Esophagus muscularis mucosa (tissue), 4 donors: ENCODE results near the gene SNAP23.

ENCODE experiments used
- EP300 ChIP-seq: sonication (generic); formaldehyde crosslinking; IDR thresholded peaks from one replicate; pipeline ENCODE4 v1.6.1; 2017; ENCODE audit warnings: antibody characterized with exemption
- POLR2A ChIP-seq: fragments of 450-650 bp; IDR thresholded peaks from one replicate; pipeline ENCODE4 v1.6.1; 2017; ENCODE audit warnings: antibody characterized with exemption, moderate library complexity, mild to moderate bottlenecking, low read depth
- POLR2AphosphoS5 ChIP-seq, 2 donors: sonication (generic); formaldehyde crosslinking; IDR thresholded peaks; one replicate each; pipeline ENCODE4 v1.6.1; 2017; ENCODE audit warnings: antibody characterized with exemption in 2 of 2
- TF ChIP-seq, protein P1 (sequence below), 3 experiments: fragments of 200-600 bp in 2 of 3; fragments of 450-650 bp in 1 of 3; sonication (generic) in 2 of 3; IDR thresholded peaks; one replicate each; pipeline ENCODE4 v1.5.1; 2017 to 2019; ENCODE audit warnings: antibody characterized with exemption in 3 of 3, mild to moderate bottlenecking in 2 of 3, moderate library complexity in 1 of 3

DNA sequence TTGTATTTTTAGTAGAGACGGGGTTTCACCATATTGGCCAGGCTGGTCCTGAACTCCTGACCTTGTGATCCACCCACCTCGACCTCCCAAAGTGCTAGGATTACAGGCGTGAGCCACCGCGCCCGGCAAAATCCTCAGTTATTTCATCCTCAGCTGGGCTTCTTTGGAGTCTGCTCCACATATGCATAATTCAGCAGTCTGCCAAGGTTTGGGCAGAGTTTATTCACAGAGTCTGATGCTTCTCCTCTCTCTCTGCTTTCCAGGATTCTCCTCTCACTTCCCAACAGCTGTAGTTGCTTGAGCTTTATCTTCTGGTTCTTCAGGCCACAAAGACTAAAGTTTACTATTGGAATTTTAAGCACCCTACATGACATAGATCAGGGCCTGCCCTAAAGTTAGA lies 12.7 kb upstream of the SNAP23 start:
- TF ChIP-seq, protein P1, sequence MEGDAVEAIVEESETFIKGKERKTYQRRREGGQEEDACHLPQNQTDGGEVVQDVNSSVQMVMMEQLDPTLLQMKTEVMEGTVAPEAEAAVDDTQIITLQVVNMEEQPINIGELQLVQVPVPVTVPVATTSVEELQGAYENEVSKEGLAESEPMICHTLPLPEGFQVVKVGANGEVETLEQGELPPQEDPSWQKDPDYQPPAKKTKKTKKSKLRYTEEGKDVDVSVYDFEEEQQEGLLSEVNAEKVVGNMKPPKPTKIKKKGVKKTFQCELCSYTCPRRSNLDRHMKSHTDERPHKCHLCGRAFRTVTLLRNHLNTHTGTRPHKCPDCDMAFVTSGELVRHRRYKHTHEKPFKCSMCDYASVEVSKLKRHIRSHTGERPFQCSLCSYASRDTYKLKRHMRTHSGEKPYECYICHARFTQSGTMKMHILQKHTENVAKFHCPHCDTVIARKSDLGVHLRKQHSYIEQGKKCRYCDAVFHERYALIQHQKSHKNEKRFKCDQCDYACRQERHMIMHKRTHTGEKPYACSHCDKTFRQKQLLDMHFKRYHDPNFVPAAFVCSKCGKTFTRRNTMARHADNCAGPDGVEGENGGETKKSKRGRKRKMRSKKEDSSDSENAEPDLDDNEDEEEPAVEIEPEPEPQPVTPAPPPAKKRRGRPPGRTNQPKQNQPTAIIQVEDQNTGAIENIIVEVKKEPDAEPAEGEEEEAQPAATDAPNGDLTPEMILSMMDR (IDR thresholded peaks at IDR 0.05), result no peak
- TF ChIP-seq POLR2A, result no peak
- no peak for TF ChIP-seq EP300
- TF ChIP-seq POLR2AphosphoS5 (IDR thresholded peaks at IDR 0.05), result no peak
